Astrocyte (in vitro differentiated cells and primary cell): Measurements from ENCODE around the gene HS6ST2.

Experiments
- EZH2 ChIP-seq: IDR thresholded peaks from 2 replicates; pipeline ENCODE4 v1.6.1; 2012; ENCODE audit warnings: mild to moderate bottlenecking, low read length, inconsistent platforms; ENCODE audit not compliant: insufficient read depth
- TF ChIP-seq, protein P1 (sequence below): IDR thresholded peaks from 2 replicates; pipeline ENCODE4 v1.5.1; 2011; ENCODE audit warnings: low read depth, mild to moderate bottlenecking, inconsistent platforms, low read length, moderate library complexity; ENCODE audit not compliant: insufficient read depth

DNA sequence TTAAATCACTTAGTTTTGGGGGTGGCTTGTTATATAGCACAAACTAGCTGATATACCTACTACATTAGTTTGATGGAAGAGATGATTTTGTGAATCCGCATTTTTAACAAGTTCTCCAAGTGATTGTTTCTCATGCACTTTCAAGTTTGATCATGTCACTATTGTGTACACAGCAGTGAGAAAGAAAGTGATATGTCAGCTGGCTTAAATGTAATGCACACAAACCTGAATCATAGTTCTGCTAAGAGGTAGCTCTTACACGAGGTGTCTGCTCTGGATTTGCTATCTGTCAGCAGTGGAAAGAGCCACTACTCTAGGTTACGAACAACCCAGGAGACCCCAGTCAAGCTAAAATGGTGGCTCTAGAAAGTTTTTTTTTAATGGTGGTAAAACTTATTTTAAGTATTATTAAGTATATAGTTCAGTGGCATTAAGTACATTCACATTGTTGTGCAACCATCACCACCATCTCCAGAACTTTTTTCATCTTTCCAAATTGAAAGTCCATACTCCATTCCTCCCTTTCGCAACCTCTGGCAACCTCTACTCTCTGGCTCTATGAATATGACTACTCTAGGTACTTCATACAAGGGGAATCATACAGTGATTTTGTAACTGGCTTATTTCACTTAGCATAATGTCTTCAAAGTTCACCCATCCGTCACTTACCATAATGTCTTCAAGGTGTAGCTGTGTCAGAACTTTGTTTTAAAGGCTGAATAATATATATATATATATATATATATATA lies 147.3 kb downstream of the HS6ST2 start:
- TF ChIP-seq, protein P1, sequence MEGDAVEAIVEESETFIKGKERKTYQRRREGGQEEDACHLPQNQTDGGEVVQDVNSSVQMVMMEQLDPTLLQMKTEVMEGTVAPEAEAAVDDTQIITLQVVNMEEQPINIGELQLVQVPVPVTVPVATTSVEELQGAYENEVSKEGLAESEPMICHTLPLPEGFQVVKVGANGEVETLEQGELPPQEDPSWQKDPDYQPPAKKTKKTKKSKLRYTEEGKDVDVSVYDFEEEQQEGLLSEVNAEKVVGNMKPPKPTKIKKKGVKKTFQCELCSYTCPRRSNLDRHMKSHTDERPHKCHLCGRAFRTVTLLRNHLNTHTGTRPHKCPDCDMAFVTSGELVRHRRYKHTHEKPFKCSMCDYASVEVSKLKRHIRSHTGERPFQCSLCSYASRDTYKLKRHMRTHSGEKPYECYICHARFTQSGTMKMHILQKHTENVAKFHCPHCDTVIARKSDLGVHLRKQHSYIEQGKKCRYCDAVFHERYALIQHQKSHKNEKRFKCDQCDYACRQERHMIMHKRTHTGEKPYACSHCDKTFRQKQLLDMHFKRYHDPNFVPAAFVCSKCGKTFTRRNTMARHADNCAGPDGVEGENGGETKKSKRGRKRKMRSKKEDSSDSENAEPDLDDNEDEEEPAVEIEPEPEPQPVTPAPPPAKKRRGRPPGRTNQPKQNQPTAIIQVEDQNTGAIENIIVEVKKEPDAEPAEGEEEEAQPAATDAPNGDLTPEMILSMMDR = no peak
- no peak for TF ChIP-seq EZH2
